SH-SY5Y (cell line): Measurements from ENCODE around the gene DUSP16.

Experiments used
- GATA2 ChIP-seq: IDR thresholded peaks from 2 replicates; pipeline ENCODE4 v1.6.1; 2011; ENCODE audit warnings: mild to moderate bottlenecking, low read depth, low read length
- GATA3 ChIP-seq: IDR thresholded peaks from 2 replicates; pipeline ENCODE4 v1.6.1; 2011; ENCODE audit warnings: low read depth, mild to moderate bottlenecking, low read length, moderate library complexity

DNA sequence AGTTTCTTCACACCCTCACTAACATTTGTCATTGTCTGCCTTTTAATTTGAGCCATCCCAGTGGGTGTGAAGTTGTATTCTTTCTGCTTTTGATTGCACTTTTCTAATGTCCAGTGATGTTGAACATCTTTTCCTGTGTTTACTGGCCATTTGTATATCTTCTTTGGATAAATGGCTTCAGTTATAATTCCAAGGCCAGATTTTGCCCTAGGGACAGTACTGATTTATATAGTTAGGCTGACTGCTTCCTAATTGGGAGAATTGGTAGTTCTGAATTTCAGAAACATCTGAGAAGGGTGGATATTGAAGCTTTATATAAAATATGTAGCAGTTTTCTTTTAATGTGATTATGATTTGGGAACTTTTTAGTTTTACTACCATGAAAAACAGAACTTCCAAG, 108.3 kb downstream of the DUSP16 start:
- TF ChIP-seq GATA2 (no peak), GATA3 (no peak)
